ENCODE measurements around the gene CDAN1.
A peak's percentile ranks its signal among the peaks of the same experiment; 100 is the strongest.
"Not testable (repeated sequence)": the region's sequence is repeated elsewhere in the genome, so short reads cannot be mapped to it uniquely, and the experiment has no call there.

CDAN1 gene, protein sequence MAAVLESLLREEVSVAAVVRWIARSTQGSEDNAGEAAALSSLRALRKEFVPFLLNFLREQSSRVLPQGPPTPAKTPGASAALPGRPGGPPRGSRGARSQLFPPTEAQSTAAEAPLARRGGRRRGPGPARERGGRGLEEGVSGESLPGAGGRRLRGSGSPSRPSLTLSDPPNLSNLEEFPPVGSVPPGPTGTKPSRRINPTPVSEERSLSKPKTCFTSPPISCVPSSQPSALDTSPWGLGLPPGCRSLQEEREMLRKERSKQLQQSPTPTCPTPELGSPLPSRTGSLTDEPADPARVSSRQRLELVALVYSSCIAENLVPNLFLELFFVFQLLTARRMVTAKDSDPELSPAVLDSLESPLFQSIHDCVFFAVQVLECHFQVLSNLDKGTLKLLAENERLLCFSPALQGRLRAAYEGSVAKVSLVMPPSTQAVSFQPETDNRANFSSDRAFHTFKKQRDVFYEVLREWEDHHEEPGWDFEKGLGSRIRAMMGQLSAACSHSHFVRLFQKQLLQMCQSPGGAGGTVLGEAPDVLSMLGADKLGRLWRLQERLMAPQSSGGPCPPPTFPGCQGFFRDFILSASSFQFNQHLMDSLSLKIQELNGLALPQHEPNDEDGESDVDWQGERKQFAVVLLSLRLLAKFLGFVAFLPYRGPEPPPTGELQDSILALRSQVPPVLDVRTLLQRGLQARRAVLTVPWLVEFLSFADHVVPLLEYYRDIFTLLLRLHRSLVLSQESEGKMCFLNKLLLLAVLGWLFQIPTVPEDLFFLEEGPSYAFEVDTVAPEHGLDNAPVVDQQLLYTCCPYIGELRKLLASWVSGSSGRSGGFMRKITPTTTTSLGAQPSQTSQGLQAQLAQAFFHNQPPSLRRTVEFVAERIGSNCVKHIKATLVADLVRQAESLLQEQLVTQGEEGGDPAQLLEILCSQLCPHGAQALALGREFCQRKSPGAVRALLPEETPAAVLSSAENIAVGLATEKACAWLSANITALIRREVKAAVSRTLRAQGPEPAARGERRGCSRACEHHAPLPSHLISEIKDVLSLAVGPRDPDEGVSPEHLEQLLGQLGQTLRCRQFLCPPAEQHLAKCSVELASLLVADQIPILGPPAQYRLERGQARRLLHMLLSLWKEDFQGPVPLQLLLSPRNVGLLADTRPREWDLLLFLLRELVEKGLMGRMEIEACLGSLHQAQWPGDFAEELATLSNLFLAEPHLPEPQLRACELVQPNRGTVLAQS

DNA sequence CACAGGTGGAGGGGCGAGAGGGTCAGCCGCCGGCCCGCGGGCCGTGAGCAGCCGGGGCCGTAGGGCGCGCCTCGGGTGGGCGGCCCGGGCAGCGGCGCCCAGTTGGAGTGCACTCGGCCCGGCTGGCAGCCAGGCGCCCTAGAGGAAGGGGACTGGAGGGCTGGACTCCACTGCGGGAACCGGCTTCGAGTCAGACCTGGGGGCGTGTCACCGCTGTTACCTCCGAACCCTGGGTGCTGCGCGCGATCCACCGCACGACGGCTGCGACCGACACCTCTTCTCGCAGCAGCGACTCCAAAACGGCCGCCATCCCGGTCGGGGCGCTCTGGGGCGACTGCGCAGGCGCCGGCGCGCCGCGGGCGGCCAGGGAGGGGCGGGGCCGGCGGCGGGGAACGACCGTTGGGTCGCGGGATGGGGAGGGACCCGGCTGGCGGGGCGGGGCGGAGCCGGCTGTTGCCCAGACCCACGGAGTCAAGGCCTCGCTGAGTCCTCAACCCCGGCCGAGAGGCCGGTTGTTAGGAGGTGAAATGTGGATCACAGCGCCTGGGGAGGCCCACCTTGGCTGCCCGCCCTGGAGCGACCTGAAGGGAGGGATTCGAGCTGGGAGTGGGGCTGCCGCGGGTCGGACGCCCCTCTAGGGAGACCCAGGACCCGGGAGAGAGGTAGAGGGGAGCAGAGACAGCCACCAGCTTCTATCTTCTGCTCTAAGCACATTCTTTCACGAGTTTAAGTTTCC lies at the start of gene CDAN1:
Gene CDAN1, minus strand, starts transcription at position 336 of the 736 bp plus-strand sequence. Its CDS starts 26 bp downstream, at position 310.
- peak; percentile 95 for DNase-seq

DNA sequence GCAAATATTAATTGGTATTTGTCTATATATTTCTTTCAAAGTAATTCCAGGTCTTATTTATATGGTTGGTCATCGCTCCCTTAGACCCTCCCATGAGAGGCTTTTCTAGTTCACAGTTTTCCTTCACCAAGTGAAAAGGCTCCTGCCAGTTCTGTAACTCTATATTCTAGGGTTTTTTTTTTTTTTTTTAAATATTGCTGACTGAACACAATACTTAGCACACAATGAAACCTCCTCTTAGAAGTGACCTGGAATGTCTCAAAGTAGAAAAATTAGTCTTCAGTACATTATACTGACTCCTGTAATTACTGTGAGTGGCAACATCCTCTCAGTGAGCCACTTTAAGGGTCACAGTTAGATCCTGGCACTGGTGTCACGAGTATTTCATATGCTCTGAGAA lies 48.6 kb upstream of the CDAN1 start:
- no peak for DNase-seq

DNA sequence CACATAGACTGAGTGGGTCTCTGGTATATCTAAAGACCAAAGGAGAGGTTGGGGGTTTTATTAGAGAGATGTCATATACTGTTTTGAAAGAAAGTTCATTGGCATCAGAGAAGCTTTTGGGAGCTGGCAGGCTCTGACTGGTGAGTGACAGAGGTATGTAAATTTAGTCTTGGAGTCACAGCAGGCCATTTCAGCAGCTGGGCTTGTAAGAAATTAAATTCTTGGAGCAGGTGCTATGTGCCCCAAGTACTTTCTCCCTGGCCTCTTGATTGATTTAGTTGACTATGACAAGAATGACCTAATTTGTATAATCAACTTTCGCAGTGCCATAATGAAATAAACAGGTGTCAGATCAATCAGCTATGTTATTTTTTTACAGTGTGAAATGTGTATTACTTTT lies 47.8 kb upstream of the CDAN1 start:
- DNase-seq = no peak

DNA sequence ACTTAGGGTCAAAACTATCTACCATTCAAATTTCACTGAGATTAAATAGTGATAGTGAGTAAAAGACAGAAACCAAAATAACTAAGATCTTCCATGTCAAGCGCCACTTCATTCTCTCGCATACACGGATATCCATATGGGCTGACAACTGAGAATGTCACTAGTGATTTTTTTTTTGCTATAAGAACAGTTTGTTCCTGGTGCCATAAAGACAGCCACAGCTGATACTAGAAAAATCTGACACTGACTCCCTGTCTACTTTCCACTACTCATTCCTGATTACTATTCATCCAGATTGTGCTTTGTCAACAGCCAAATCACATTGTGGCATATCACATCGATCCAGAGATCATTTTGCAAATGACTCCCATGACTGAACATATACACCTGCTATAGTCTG lies 45.8 kb upstream of the CDAN1 start:
- no peak for DNase-seq

DNA sequence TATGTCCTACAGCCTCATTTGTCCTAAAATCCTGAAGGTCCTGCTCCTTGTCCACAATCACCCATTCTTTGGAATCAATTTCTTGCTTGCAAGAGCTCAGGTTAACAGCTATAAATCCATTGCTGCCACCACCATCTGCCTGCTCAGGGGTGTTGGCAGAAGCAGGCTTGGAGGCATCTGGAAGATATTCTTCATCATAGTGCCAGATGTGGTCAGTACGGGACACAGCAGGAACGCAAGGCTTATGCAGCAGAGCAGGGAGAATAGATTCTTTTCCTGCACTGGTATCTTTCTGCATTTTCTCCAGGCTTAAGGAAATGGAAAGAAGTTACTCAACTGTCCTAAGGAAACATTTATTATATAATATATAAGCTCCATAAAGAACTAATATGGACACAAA lies 38.5 kb upstream of the CDAN1 start:
- DNase-seq = no peak

DNA sequence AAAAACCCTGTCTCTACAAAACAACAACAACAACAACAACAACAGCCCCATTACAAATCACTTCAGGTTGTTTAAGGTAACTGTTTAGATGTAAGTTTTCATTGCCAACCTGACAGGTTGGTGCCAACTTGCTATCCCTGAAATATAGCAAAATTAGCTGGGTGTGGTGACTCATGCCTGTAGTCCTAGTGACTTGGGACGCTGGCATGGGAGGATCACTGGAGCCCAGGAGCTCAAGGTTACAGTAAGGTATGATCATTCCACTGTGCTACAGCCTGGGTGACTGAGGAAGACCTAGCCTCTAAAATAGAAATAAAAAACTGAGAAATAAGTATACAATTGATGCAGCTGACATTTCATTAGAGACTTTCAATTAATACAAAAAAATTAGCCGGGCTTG lies 36.0 kb upstream of the CDAN1 start:
- DNase-seq = no peak

DNA sequence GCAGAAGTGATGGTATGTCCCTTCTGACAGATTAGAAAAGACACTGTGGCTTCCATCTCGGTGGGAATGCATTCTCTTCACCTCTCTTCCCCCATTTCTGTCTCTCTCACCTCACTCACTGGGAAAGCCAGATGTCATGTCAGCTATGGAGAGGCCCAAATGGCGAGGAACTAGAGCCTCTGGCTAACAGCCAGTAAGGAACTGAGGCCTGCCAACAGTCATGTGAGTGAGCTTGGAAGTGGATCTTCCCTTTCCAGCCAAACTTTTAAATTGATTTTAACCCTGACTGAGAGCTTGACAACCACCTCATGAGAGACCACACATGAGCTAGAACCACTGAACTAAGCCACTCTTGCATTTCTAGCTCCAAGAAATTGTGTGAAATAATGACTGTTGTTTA lies 35.2 kb upstream of the CDAN1 start:
- no peak for DNase-seq

DNA sequence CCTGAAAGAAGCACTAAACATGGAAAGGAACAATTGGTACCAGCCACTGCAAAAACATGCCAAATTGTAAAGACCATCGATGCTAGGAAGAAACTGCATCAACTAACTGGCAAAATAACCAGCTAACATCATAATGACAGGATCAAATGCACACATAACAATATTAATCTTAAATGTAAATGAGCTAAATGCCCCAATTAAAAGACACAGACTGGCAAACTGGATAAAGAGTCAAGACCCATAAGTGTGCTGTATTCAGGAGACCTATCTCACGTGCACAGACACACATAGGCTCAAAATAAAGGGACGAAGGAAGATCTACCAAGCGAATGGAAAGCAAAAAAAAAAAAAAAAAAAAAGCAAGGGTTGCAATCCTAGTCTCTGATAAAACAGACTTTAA lies 29.2 kb upstream of the CDAN1 start:
- not testable (repeated sequence) for DNase-seq

DNA sequence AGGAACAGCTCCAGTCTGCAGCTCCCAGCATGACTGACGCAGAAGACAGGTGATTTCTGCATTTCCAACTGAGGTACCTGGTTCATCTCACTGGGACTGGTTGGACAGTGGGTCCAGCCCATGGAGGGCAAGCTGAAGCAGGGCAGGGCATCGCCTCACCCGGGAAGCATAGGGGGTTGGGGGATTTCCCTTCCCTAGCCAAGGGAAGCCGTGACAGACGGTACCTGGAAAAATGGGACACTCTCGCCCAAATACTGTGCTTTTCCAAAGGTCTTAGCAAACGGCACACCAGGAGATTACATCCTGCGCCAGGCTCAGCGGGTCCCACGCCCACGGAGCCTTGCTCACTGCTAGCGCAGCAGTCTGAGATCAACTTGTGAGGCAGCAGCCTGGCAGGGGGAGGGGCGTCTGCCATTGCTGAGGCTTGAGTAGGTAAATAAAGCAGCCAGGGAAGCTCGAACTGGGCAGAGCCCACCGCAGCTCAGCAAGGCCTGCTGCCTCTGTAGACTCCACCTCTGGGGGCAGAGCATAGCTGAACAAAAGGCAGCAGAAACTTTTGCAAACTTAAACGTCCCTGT lies 27.3 kb upstream of the CDAN1 start:
- not testable (repeated sequence) for DNase-seq

DNA sequence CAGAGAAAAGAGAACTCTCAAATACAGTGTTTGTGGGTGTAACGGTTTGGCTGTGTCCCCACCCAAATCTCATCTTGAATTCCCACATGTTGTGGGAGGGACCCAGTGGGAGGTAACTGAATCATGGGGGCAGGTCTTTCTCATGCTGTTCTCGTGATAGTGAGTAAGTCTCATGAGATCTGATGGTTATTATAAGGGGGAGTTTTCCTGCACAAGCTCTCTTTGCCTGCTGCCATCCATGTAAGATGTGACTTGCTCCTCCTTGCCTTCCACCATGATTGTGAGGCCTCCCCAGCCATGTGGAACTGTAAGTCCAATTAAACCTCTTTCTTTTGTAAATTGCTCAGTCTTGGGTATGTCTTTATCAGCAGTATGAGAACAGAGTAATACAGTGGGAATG lies 24.9 kb upstream of the CDAN1 start:
- not testable (repeated sequence) for DNase-seq

DNA sequence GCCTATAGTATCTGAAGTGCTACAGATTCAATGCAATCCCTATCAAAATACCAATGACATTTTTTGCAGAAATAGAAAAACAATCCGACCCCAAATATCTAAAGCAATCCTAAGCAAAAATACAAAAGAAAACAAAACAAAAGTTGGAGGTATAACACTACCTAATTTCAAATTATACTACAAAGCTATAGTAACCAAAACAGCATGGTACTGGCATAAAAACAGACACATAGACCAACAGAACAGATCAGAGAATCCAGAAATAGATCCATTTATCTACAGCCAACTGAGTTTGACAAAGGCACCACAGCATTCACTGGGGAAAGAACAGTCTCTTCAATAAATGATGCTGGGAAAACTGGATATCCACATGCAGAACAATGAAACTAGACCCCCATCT lies 23.8 kb upstream of the CDAN1 start:
- no peak for DNase-seq

DNA sequence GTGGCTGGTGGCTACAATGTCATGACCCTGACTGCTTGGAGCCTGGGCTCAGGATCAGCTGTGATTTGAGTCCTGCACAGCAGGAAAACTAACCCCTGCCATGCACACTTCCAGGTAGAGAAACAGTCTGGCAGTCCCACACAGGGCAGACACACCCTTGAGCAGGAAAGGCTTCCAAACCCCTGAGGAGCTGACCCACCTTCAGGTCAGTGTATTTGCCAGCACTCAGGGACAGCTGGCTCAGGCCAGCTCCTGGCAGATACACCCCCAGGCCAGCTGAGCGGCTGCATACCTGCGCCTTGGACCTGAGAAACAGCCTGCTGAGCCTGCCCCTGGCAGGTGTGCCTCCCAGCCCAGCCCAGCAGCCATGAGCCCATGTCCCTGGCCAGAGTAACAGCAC lies 22.2 kb upstream of the CDAN1 start:
- no peak for DNase-seq

DNA sequence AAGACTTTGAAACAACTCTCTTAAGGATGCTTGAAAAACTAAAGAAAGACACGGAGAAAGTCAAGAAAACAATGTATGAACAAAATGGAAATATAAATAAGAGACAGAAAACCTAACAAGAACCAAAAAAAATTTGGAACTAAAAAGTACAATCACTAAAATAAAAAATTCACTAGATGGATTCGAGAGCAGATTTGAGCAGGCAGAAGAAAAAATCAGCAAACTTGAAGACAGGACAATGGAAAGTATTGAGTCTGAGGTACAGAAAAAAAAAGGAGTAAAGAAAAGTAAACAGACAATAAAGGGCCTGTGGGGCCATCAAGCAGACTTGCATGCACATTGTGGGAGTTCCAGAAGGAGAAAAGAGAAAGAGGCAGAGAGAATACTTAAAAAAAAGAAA lies 13.4 kb upstream of the CDAN1 start:
- DNase-seq = no peak

DNA sequence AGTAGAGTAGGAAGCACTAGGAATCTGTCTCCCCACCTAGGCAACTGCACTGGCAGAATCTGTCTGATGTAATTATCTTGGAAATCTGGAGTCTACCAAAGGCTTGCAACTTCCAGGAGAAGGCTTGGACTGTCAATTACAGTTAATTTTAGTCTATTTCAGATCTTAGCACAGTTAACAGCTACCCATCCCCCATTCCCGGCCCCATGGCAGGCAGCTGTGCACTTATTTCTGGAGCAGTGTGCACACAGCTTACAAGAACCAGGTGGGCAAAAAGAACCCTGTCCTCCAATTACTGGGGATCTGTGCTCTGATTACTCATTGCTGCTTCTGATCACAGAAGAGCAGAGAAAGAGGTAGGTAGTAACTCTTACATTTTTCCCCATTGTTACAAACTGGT lies 12.3 kb upstream of the CDAN1 start:
- DNase-seq = no peak

DNA sequence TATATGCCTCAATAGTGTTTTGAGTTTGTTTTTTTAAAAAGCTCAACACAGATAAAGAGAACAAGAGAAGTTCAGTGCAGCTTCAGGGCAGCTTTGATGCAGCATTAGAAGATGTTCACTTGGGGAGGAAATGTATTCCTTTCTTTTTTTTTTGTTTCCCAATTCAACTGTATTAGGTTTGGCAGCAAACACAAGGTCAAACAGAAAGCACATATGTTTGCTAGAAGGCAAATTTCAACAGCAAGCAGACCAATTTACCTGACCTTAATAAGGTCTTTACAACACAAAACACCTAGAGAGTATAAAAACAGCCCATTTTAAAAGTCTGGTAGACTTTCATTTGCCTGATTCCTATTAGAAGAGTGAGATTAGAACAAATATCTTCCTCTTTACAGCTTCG lies 7.3 kb upstream of the CDAN1 start:
- no peak for DNase-seq

DNA sequence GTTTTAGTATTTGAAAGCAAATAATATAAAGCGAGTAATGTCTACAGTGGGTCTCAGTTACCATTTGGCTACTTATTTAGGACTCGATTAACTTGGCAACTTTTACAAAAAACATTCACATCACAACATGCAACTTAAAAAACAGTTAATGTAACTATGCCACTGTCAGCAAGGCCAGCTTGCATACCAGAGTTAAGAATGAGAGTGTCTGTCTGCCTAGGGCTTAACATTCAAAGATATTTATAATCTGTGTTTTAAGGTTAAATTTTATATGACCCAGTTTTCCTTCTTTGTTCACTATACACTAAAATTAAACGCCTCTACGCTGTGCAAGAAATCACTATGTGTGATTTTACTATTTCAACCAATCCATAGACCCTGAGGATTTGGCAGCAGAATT lies 5.2 kb upstream of the CDAN1 start:
- DNase-seq = no peak

DNA sequence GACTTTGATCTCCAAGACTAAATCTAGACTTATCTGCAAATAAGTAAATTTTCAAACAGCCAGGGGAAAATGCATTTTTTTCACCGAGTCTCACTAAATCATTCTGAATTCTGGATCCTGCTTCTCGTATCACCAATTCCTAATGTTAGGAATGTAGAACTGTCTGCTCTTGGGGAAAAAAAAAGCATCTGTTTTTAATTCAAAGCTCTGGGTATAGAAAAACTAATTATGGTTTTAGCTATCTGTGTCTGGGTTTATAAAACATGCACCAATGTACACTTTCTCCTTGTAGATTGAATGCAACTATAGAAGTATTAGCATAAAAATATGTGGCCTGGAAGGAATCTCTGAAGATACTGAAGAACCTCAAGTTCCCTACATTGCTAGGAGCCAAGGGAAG lies 4.8 kb upstream of the CDAN1 start:
- no peak for DNase-seq

DNA sequence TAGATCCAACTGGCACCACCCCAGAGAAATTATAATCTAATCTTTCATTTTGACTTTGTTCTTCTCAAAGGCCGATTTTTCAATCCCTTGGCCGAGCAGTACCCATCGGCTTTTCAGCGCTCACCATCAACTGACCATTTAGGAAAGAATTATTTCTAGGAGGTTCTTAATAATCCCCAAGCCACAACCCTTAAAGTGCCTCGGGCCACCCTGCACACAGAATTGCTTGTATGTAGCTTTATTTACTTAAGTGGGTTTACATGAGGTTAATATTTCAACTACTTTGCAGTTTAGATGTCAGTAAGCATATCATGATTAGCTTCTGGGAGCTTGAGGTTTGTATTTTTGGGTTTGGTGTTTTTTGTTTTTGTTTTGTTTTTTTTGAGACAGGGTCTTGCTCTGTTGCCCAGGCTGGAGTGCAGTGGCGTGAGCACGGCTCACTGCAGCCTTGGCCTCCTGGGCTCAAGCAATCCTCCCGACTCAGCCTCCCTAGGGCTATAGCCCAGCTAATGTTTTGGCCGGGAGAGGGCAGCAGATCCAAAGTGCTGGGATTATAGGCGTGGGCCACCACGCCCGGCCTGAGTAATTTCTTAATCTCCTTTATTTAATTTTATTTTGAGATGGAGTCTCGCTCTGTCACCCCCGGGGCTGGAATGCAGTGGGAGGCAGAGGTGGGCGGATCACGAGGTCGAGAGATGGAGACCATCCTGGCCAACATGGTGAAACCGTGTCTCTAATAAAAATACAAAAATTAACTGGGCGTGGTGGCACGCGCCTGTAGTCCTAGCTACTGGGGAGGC lies 801 bp upstream of the CDAN1 start:
- no peak for DNase-seq

DNA sequence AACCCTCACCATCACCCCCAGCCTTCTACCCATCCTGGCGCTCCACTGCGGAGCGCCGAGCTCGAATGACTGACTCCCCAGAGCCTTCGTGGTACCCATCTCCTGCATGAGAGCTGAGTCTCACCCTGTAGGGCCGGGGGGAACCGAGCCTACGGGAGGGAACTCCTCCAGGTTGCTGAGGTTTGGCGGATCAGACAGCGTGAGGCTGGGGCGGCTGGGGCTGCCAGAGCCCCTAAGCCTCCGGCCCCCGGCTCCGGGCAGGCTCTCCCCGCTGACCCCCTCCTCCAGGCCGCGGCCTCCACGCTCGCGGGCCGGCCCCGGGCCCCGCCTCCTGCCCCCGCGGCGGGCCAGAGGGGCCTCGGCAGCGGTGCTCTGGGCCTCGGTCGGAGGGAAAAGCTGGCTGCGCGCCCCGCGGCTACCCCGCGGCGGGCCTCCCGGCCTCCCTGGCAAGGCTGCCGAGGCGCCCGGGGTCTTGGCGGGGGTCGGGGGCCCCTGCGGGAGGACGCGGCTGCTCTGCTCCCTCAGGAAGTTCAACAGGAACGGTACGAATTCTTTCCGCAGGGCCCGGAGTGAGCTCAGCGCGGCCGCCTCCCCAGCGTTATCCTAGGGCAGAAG lies 643 bp downstream of the CDAN1 start:
- peak; percentile 14 for DNase-seq

DNA sequence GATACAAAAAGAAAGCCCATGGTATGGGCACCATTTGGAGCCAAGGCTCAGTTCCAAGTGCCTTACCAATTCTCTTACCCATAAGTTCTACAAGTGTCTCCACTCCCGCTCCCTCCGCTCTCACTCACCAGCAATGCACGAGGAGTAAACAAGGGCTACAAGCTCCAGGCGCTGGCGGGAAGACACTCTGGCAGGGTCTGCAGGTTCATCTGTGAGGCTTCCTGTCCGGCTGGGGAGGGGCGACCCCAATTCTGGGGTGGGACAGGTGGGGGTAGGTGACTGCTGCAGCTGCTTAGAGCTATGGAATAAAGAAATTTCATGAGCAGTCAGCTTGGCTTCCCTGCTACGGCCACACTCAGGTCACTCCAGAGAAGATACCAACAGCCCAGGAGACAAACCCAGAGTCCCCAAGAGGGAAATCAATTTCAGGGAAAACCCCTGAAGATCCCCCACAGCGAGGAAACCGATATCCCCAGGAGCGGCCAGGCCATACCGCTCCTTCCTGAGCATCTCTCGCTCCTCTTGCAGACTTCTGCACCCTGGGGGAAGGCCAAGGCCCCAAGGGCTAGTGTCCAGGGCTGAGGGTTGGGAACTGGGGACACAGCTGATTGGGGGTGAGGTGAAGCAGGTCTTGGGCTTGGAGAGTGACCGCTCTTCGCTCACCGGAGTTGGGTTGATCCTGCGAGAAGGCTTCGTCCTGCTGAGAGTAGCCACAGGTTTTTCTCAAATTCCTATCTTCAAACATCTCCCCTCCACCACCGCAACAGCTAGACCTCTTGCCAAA lies 1.4 kb downstream of the CDAN1 start:
- no peak for DNase-seq
